ENCODE measurements around the gene SBNO2. TPM values are rescaled to one million over a fixed set of nuclear protein-coding genes. Genes with fewer than 3 reads are reported as not detected.

Gene SBNO2
- total RNA-seq = 32.2 and 32.8 TPM in 2 replicates

GRCh38 chr19:1173845-1174809 is at the start of gene SBNO2:
TSS of gene SBNO2 (minus strand) at chr19:1174268. CDS start at chr19:1154276, 19,992 bp downstream.

GRCh38 chr19:1205114-1206099 is 31.3 kb upstream of the SBNO2 start, which contains the start of gene STK11:
TSS of gene STK11 (plus strand) at chr19:1205778. CDS start at chr19:1206914, 1,136 bp downstream.

DNA sequence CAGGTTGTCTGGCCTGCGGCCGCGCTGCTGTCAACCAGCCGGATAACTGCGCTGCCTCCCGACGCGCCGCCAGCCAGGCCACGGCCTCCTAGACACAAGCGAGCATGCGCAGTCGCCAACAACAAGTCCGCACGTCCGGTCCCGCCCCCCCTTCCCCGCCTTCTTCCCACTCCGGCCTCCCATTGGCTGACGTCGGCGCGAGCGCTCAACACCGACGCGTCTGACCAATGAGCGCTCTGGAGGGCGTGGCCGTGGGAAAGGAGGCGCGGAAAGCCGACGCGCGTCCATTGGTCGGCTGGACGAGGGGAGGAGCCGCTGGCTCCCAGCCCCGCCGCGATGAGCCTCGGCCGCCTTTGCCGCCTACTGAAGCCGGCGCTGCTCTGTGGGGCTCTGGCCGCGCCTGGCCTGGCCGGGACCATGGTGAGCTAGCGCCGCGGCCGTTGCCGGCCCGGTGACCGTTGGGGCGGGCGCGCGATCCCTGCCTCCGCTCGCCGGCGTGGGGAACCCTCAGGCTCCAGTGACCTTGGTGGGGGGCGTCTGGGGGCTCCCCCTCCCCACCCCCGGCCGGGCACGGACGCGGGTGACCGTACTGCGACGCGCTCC is 70.3 kb downstream of the SBNO2 start, which contains the start of gene GPX4:
TSS of gene GPX4 (plus strand) at position 287 of the 603 bp plus-strand sequence. CDS start at position 337, 50 bp downstream.

DNA sequence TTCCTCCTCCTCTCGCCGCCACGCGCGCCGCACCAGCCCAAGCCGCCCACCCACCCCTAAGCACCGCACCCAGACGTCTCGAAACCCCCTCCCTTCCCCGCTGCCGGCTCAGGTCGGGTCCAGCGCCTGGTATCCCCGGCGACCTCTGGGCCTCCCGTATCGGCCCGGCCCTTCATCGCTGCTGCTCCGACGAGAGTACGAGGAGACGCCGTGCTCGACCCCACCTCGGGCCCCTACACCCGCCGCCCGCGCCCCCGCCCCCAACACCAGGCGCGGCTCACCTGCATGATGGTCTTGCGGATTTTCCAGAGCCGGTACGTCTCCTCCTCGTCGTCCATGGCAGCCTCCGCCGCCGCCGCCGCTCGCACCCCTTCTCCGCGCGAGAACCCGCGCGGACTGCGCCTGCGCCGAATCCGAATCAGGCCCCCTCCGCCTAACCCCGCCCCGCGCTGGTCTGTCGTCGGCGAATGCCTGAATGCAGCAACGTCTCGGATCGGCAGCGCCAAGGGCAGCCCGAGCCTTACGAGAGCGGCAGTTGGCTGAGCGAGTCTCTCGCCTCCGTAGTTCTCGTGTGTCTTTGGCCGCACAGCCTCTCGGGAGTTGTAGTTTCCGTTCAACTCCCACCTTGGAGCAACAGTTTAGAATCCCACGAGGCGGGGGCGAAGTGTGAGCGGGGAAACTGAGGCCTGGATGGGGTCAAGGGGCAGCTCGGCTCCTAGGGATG is 78.9 kb downstream of the SBNO2 start, which contains the start of gene POLR2E:
TSS of gene POLR2E (minus strand) at position 398 of the 724 bp plus-strand sequence. CDS start at position 338, 60 bp downstream.

GRCh38 chr19:1066748-1067340 is 107.2 kb downstream of the SBNO2 start, which contains the start of gene ARHGAP45:
TSS of gene ARHGAP45 (plus strand) at chr19:1067167. CDS start at chr19:1067406, 239 bp downstream.

Other genes starting within 250 kb of the SBNO2 start
- gene ARID3A, start 248.2 kb downstream of the SBNO2 start, total RNA-seq = 12.6 and 17.0 TPM in 2 replicates
- gene WDR18, start 189.9 kb downstream of the SBNO2 start, total RNA-seq = 45.9 and 49.6 TPM in 2 replicates
- 0.32 and 0.60 TPM in 2 replicates for gene GRIN3B, start 173.8 kb downstream of the SBNO2 start, total RNA-seq
- 41.6 TPM in 2 replicates for gene TMEM259, start 153.1 kb downstream of the SBNO2 start, total RNA-seq
- not detected in 2 replicates for gene RNU6-2, start 152.7 kb downstream of the SBNO2 start, total RNA-seq
- gene CNN2, start 147.7 kb downstream of the SBNO2 start, total RNA-seq = 141 and 152 TPM in 2 replicates
- 2.6 and 6.6 TPM in 2 replicates for gene ABCA7, start 134.2 kb downstream of the SBNO2 start, total RNA-seq
- 0.79 and 0.94 TPM in 2 replicates for gene ARHGAP45, start 107.1 kb downstream of the SBNO2 start, total RNA-seq
- 89.2 and 104 TPM in 2 replicates for gene POLR2E, start 78.9 kb downstream of the SBNO2 start, total RNA-seq
- 404 and 638 TPM in 2 replicates for gene GPX4, start 70.3 kb downstream of the SBNO2 start, total RNA-seq
- gene STK11, start 31.5 kb upstream of the SBNO2 start, total RNA-seq = 74.2 and 98.7 TPM in 2 replicates
- 0.63 and 0.86 TPM in 2 replicates for gene CBARP, start 63.7 kb upstream of the SBNO2 start, total RNA-seq
- gene ATP5F1D, start 67.5 kb upstream of the SBNO2 start, total RNA-seq = 23.9 and 40.0 TPM in 2 replicates
- 8.8 and 9.5 TPM in 2 replicates for gene MIDN, start 74.3 kb upstream of the SBNO2 start, total RNA-seq
- 134 and 212 TPM in 2 replicates for gene CIRBP, start 95.1 kb upstream of the SBNO2 start, total RNA-seq
- 12.3 and 22.2 TPM in 2 replicates for gene FAM174C, start 101.3 kb upstream of the SBNO2 start, total RNA-seq
- not detected in 2 replicates for gene EFNA2, start 111.6 kb upstream of the SBNO2 start, total RNA-seq
- gene NDUFS7, start 209.6 kb upstream of the SBNO2 start, total RNA-seq = 53.1 and 63.4 TPM in 2 replicates
- 32.0 and 40.4 TPM in 2 replicates for gene GAMT, start 227.3 kb upstream of the SBNO2 start, total RNA-seq
- 20.4 and 30.9 TPM in 2 replicates for gene DAZAP1, start 233.3 kb upstream of the SBNO2 start, total RNA-seq

All from bronchial smooth muscle cell (primary cell).